HG02759 (cell line): ENCODE results near the gene FMN1.
"Not testable (repeated sequence)": the region's sequence is repeated elsewhere in the genome, so short reads cannot be mapped to it uniquely, and the experiment has no call there.

ENCODE experiments used
- ATAC-seq: cut with Tn5 transposase; IDR thresholded peaks from one replicate; pipeline ENCODE4 v1.9.1; 2021; ENCODE audit warnings: mild to moderate bottlenecking, moderate library complexity; ENCODE audit not compliant: unreplicated experiment

The FMN1 gene

DNA sequence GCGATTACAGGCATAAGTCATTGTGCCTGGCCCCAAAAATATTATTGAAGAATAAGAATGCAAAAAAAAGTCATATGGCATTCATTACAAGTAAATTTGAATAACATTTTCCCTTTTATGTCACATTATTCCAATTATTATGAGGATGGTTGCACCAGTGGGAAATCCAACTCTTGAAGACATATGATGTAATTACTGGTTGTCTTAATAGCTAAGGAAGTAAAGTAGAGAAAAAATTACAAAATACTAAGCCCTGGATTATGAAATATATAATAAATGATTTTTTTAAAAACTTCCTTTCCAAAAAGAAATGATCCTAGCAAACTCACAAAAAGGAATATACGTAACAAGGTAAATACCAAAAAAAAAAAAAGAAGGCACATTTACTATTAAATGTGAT is 98.9 kb downstream of the FMN1 start:
- ATAC-seq, result no peak

DNA sequence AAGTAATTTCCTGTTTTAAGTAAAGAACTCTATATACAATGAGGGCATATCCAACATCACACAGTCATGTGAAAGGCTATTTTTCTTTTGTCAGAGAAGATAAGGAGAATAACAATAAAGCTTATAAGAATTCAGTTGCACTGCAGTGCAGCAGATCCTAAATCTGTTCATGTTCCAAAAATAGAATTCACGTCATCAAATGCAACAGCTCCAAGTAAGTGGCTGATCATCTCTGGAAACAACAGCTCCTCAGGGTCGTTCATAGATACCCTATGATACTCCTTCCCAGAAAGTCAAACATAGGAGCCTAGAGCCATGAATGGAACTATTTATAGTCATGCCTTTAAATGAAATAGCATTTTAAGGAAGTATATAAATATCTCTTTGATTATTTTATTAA is 100.2 kb downstream of the FMN1 start:
- no peak for ATAC-seq

DNA sequence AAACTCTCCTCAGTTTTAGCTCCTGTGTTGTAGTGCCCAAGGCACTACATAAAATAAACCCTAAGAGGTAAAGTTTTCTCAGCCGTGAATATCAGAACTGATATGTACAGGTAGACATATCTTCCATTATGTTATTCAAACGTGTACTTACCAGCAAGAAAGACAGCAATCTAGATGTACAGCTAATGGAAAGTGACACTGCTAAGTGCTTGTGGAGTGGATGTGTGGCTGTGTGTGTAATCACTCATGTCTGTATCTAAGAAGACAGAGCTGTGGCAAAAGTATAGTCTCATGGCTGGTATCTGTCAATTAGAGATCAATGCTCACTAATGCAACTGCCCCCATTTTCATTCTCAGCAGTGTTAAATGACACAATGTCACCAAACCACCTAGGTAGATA is 101.3 kb downstream of the FMN1 start:
- no peak for ATAC-seq

DNA sequence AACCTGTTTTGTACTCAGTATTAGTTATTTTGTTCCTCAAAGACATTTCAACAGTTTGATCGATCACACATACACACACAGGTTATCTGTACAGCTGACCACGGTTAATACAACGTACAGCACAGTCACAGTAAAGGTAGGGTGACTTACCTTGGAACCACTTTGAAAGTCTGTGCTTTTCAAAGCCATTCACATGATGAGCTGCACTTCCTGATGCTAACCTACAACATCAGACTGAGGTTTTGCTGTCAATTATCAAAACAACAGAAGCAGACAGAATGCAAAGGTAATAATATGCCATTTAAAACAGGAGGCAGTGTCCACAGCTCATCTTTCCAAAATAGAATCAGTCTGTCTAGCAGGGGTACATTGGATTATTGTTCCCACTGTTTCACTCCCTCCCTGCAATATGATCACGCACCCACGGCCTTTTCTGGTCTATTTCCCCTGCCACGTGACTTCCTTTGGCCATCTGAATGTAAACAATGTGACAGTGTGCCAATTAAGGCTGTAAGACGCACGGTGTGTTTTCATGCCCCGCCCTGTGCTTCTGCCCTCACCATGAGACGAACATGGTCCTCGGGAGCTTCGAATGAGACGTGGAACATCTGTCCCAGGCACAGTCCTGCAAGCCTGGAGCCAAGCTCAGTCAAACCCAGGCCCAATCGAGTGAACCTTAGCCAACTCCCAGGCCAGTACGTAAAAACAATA is 102.4 kb downstream of the FMN1 start:
- no peak for ATAC-seq

DNA sequence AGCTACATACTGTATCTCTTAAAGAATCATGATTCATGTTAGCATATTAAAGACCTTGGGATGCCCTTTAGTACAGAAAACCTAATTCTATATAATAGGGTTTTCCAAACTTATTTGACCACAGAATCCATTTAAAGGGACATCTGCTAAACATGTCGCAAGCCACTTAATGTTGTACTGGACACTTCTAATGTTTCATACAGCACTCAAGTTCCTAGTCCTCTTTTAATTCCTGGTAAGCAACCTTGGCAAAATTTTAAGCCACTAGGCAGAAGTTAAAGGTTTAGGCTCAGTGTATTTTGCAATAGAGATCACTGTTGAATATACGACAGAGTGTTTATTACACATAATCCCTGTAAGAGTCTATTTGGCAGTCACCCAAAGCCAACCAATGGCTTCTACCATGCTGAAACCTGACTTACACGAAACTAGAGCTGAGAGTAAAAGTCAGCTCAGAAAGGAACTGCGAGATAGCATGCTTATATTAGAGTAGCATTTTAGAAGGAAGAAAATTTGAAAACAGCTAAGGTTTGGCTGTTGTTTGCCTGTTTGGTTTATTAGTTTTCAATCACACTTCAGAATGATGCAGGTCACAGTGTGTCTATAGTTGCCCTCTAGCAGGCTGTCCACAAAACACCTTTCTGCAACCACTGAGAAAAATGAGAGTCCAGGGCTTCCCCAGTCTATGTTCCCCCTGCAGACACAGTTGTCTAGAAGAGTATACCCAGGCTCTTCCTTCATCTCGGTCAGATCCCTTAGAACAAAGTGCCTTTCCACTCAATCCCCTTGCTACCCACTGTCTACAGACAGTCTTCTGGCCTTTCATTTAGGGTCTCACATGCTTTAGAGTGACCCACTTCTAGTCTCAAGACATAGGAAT is 104.4 kb downstream of the FMN1 start:
- ATAC-seq, result no peak

DNA sequence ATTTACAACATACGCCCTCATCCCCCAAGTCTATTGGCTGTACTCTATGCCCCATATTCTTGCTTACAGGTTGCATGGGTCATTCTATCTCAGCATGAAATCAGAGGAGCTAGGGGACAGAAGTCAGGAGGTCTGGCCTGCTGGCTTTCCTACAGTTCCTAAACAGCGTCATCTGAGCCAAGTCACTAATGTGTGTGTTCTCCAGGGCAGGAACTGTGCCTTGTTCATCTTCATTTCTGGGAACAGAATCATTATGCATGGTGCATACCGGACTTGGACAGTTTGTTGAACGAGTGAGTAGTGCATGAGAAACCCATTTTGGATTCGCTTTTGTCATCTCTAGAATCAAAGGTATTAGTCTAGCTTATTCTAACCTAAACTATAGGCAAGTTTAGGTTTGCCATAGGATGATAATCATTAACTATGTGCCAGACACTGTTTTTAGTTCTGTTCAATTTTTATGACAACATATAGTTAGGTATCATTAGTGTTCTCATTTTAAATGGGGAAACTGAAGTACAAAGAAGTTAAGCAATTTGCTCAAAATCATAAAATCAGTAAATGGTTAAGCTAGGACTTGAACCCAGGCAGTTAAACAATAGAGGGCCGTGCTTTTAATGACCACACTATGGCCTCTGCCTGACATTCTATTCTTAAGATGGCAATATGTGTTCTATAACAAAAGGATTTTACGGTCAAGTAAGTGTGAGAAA is 105.2 kb downstream of the FMN1 start:
- no peak for ATAC-seq

DNA sequence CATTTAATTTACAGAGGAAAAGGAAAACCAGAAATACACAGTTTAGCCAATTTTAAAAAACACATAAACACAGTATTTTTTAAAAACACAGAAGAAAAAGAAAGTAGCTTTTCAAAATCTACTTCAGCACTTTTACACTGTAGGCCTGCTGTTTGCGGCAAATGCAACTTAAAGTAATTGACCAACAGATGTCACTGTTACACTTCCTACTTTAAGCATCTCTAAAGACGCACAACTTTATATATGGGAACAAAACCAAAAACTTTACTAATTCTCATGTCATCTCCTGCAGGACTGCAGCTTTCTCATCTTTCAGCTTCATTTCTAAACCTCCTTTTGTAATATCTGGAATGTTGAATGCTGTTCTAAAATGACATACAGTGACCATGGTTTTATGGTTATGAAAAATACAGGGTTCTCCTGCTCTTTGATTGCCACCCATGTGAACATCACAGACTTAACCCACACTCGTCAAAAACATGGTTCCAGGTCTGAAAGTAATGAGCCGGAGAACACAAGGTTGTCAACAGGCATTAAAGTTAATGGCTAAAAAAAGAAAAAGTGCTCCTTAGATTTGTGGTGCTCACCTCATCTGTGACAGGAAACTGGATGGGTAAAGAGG is 107.9 kb downstream of the FMN1 start:
- no peak for ATAC-seq

DNA sequence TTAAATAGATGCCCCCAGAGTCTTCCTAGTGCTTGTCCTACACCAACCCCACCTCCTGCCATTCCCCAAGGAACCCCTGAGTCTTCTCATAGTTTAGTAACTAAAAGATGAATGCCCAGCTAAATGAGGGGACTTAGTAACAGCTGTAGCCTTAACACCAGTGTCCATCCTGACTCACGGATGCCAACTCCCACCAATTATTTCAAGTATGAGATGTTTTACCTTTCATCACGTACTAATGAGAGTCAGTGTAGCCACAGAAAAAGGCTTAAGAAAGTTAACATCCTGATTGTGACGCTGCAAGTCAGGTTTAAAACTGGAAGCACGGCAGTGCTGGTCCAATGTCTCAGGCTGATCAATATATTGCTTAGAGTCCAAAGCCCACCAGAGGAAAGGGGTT is 109.9 kb downstream of the FMN1 start:
- no peak for ATAC-seq

DNA sequence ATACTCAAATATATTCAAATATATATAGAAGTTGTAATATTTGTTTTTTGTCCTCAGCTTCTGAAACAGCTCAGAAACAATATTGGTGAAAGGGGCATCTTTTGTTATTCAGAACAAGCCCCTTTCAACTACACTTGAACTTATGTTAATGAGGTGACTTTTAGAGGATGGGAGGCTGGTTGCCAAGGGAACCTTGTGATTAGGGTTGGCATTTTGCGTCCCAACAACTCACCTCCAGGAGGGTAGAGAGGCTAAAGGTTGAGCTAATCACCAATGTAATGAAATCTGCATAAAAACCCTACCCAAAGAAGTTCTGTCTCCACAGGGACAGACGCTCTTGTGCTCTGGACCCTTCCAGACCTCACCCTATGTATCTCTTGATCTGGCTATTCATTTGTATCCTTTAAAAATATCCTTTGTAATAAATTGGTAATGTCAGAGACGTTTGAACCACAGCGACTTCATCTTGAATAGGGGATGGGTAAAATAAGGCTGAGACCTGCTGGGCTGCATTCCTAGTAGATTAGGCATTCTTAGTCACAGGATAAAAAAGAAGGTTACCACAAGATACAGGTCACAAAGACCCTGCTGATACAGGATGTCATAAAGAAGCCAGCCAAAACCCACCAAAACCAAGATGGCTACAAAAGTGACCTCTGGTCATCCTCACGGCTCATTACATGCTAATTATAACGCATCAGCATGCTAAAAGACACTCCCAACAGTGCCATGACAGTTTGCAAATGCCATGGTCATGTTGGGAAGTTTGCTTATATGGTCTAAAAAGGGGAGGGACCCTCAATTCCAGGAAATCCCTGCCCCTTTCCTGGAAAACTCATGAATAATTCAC is 111.1 kb downstream of the FMN1 start:
- ATAC-seq, result no peak

DNA sequence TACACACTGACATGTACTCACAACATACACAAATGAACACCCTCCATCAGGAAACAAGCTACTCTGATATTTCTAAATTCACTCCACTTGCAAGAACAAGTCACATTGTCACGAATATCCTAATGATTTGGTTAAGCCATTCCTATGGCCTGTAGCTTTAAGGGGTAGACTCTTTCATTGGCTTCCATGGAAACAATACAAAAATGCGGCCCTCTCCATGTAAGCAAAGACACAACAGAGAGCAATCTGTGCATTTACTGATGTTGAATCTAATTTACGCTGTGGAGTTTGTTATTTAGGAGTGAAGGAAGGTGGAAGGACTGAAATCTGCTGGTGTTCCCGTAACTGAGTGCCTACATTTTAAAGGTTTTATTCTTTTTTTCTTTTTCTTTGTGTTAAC is 114.5 kb downstream of the FMN1 start:
- ATAC-seq, result no peak

DNA sequence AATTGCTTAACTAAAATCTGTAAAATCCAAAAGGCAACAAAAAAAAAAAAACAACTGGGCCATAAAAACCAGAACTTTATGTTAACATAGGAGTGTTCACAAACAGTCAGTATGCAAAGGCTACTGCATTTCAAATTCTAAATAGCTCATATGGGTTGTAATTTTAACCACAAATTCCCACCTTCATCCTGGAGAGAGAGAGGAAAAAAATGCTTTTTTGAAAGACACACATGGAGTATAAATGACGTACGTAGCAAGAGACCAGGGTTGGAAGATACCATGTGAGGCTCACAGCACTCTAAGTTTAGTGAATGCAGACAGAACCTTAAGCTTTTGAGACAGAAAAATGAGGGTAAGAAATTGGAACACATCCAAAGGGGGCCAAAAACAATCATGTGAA is 115.9 kb downstream of the FMN1 start:
- ATAC-seq, result no peak

DNA sequence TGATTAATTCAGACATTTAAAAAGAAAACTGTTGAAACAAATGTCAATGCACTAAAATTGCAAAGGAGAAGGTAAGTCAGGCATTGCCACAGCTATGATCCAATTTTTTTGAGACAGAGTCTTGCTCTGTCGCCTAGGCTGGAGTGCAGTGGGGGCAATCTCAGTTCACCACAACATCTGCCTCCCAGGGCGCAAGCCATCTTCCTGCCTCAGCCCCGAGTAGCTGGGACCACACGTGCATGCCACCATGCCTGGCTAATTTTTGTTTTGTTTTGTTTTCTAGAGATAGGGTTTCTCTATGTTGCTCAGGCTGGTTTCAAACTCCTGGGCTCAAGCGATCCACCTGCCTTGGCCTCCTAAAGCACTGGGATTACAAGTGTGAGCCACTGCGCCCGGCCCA is 117.6 kb downstream of the FMN1 start:
- no peak for ATAC-seq

DNA sequence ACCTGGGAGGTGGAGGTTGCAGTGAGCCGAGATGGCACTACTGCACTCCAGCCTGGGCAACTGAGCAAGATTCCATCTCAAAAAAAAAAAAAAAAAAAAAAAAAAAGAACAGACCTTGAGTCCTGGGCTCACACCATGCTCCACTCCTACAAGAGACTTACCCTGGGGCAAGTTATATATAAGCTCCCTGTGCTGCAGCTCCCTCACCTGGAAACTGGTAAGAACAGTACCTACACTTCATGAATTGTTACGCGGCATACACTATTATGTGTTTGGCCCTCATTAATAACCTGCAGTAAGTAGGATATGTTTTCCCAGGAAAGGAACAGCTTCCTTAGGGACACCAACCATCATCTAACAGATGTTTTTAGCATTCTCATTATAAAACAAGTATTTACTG is 119.6 kb downstream of the FMN1 start:
- ATAC-seq, result no peak

DNA sequence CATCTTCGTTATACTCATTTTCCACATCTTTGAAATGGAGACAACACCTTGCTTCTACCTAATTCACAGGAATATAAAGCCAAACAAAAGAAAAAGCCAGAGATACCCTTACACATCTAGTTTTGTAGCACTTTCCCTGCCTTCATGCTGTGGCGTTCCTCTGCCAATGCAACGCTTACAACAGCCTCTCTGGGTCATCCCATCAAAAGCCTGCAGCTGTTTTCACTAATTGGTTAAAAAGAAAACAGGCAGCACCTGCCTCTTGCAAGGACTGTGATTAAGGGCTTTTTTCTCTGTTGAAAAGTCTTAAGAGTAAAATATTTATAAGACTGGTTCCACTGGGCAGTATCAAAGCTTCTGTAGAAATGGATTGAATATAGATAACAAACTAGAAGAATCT is 120.3 kb downstream of the FMN1 start:
- ATAC-seq, result no peak

DNA sequence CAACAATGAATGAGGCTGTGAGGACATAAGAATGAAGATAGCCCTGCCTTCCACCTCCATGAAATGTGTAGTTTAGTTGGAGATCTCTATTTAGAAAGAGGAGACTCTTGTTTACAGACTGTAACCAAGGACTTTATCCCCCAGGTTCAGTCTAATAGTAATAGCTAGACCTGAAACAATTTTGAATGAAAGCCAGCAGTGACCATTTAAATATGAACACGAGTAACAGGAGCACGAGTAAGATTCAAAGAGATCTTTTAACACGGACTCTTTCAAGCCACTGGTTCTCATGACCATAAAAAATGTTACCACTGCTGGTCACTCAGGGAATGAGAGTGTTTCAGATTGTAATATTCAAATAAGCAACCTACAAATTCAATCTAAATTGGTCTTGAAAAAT is 123.1 kb downstream of the FMN1 start:
- no peak for ATAC-seq

DNA sequence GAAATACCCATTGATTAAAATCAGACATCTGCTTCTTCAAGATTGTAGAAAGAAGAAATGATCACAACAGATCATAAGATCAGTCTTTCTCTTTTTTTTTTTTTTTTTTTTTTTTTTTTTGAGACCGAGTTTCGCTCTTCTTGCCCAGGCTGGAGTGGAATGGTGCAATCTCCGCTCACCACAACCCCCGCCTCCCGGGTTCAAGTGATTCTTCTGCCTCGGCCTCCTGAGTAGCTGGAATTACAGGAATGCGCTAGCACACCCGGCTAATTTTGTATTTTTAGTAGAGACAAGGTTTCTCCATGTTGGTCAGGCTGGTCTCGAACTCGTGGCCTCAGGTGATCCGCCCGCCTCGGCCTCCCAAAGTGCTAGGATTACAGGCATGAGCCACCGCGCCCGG is 124.6 kb downstream of the FMN1 start:
- ATAC-seq, result not testable (repeated sequence)

DNA sequence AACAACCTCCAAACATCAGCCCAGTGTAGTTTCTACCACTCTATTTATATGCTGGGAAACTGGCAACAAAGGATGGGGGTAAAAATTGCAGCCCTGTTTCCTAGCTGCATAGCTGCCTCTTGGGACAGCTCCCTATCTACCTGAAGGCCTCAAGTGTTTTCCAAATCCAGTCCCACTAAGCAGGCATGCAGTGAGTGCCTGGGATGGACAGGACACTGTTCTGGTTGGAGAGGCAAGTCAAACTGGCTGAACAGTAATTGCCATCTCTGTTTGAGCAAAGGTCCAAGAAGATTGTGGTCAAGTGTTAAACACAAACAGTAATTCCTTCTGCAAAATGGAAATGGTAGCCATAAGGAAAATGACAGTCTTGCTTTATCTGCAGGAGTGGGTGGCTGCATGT is 125.4 kb downstream of the FMN1 start:
- no peak for ATAC-seq

DNA sequence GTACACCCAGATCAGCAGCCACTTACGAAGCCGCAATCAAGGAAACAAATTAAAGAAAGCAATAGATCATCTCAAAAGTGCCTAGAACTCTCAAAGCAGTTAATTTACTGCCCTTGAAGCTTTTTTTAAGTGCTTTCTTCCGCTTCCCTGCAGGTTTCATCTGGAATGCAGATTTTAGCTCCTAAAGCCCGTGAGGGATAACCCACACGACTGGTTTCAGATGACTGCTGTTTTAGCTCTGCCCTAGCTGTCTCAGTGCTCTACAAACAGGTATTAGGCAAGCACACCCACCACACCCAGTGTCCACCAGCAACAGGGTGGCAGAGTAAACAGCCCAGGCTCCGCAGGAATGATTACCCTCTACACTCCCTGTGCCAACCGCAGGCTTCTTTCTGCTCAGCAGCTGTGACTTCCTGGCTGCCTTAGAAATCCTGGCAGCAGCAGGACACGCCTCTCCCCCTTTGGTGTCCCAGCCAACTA is 126.0 kb downstream of the FMN1 start:
- ATAC-seq, result no peak

DNA sequence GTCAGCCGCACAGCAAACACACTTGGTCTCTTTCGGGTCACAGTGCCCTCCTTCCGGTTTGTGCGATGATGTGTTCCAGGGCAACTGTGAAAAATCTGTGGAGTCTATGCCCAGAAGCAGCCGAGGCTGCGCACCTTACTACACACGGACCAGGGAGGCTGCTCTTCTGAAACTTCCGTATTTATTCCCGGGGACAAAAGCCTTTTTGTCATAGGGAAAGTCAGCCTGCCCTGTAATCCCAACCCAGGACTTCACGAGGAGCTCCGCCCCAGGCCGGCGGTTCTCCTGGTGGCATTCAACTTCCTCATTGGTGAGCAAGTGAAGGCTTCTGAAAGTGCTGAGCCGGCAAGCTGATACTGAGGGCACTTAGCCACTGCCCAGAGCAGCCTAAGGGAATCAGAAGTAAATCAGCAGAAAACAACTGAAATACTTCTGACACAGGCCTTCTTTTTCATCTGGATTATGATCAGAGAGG is 126.5 kb downstream of the FMN1 start:
- peak; percentile 60 for ATAC-seq

DNA sequence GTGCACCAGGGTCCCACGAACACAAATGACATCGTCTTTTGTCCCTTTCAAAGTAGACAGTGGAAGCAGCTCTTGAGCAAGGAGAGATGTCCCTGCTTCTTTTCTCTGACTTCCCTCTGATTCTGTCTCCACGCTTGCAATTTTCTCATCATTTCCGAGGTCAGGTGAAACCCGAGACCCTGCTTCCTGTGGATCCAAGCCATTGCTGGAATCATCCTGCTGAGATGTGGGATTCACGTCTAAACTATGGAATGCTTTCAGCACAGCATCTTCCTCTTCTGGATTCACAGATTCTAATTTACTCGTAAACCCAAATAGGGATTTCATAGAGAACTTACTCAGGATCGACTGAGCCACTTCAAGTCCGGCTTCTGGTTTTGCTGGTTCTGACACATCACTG is 127.1 kb downstream of the FMN1 start:
- no peak for ATAC-seq
